Measurements from ENCODE around the gene KASH5.
"Not testable (repeated sequence)": the region's sequence is repeated elsewhere in the genome, so short reads cannot be mapped to it uniquely, and the experiment has no call there.

KASH5 gene

GRCh38 chr19:49453013-49453756, 65.1 kb downstream of the KASH5 start, which contains the start of gene ALDH16A1:
TSS of gene ALDH16A1 (plus strand) at chr19:49453225. CDS start at chr19:49453332, 107 bp downstream.
- Mint-ChIP-seq H3K27ac (peak within 1 kb of the TSS; percentile 98), H3K27me3 (no peaks in the 10 kb centered on the region), H3K9me3 (no peaks in the 10 kb centered on the region), H3K4me1 (ENCODE audit: low read depth) (peaks cover 62% of the 10 kb centered on the region), H3K4me3 (peak within 1 kb of the TSS; percentile 99), H3K36me3 (ENCODE audit: low read depth) (peaks cover 82% of the 10 kb centered on the region)
- intact Hi-C loops (cut with micrococcal nuclease), result loop anchor here (1.0 to 5.0 kb wide), 2 partner anchors 34 to 189 kb away; partner anchors contain the start of genes RPL13A, RRAS and SCAF1

- H3K9me3 Mint-ChIP-seq, result no peaks in the 10 kb centered on the region
- H3K4me1 Mint-ChIP-seq (ENCODE audit: low read depth), result peaks cover 56% of the 10 kb centered on the region
- H3K36me3 Mint-ChIP-seq (ENCODE audit: low read depth), result peaks cover 78% of the 10 kb centered on the region
- H3K4me3 Mint-ChIP-seq, result peak overlapping the region; percentile 99
- intact Hi-C loops (cut with micrococcal nuclease), result loop anchor here (1.0 to 5.0 kb wide), 2 partner anchors 34 to 189 kb away; partner anchors contain the start of genes RPL13A, RRAS and SCAF1
- H3K27ac Mint-ChIP-seq, result peak overlapping the region; percentile 98
- H3K27me3 Mint-ChIP-seq, result no peaks in the 10 kb centered on the region
These were observed 65.8 kb downstream of the KASH5 start for GRCh38 chr19:49453757-49454240.

GRCh38 chr19:49455773-49456172, 67.7 kb downstream of the KASH5 start:
- H3K9me3 Mint-ChIP-seq, result no peaks in the 10 kb centered on the region
- H3K27me3 Mint-ChIP-seq, result no peaks in the 10 kb centered on the region
- H3K36me3 Mint-ChIP-seq (ENCODE audit: low read depth), result peaks cover 78% of the 10 kb centered on the region
- H3K27ac Mint-ChIP-seq, result no peak overlapping the region
- H3K4me3 Mint-ChIP-seq, result no peak overlapping the region
- intact Hi-C loops (cut with micrococcal nuclease), result no loop called here
- peaks cover 36% of the 10 kb centered on the region for H3K4me1 Mint-ChIP-seq (ENCODE audit: low read depth)

GRCh38 chr19:49456326-49456725, 68.3 kb downstream of the KASH5 start:
- intact Hi-C loops (cut with micrococcal nuclease), result no loop called here
- H3K4me3 Mint-ChIP-seq, result no peak overlapping the region
- peaks cover 33% of the 10 kb centered on the region for H3K4me1 Mint-ChIP-seq (ENCODE audit: low read depth)
- no peaks in the 10 kb centered on the region for H3K27me3 Mint-ChIP-seq
- peak overlapping the region; percentile 18 for H3K27ac Mint-ChIP-seq
- no peaks in the 10 kb centered on the region for H3K9me3 Mint-ChIP-seq
- peaks cover 78% of the 10 kb centered on the region for H3K36me3 Mint-ChIP-seq (ENCODE audit: low read depth)

GRCh38 chr19:49458567-49458903, 70.5 kb downstream of the KASH5 start:
- intact Hi-C loops (cut with micrococcal nuclease), result no loop called here
- no peaks in the 10 kb centered on the region for H3K9me3 Mint-ChIP-seq
- no peaks in the 10 kb centered on the region for H3K27me3 Mint-ChIP-seq
- H3K36me3 Mint-ChIP-seq (ENCODE audit: low read depth), result peaks cover 82% of the 10 kb centered on the region
- H3K27ac Mint-ChIP-seq, result peak overlapping the region; percentile 18
- H3K4me3 Mint-ChIP-seq, result no peak overlapping the region
- H3K4me1 Mint-ChIP-seq (ENCODE audit: low read depth), result peaks cover 30% of the 10 kb centered on the region

GRCh38 chr19:49459388-49459787, 71.3 kb downstream of the KASH5 start:
- H3K36me3 Mint-ChIP-seq (ENCODE audit: low read depth), result peaks cover 82% of the 10 kb centered on the region
- peaks cover 24% of the 10 kb centered on the region for H3K4me1 Mint-ChIP-seq (ENCODE audit: low read depth)
- H3K27me3 Mint-ChIP-seq, result no peaks in the 10 kb centered on the region
- no peak overlapping the region for H3K4me3 Mint-ChIP-seq
- peak overlapping the region; percentile 22 for H3K27ac Mint-ChIP-seq
- intact Hi-C loops (cut with micrococcal nuclease), result no loop called here
- no peaks in the 10 kb centered on the region for H3K9me3 Mint-ChIP-seq

GRCh38 chr19:49461130-49461529, 73.1 kb downstream of the KASH5 start:
- intact Hi-C loops (cut with micrococcal nuclease); H3K27me3 Mint-ChIP-seq; H3K9me3 Mint-ChIP-seq; H3K27ac Mint-ChIP-seq; H3K4me3 Mint-ChIP-seq: not testable (repeated sequence)
- Mint-ChIP-seq H3K36me3 (ENCODE audit: low read depth) (peaks cover 87% of the 10 kb centered on the region), H3K4me1 (ENCODE audit: low read depth) (peaks cover 16% of the 10 kb centered on the region)

GRCh38 chr19:49461656-49462055, 73.6 kb downstream of the KASH5 start:
- Mint-ChIP-seq H3K27me3 (no peaks in the 10 kb centered on the region), H3K36me3 (ENCODE audit: low read depth) (peaks cover 87% of the 10 kb centered on the region), H3K4me3 (no peak overlapping the region), H3K27ac (no peak overlapping the region), H3K4me1 (ENCODE audit: low read depth) (peaks cover 12% of the 10 kb centered on the region), H3K9me3 (no peaks in the 10 kb centered on the region)
- intact Hi-C loops (cut with micrococcal nuclease), result no loop called here

GRCh38 chr19:49462492-49462891, 74.4 kb downstream of the KASH5 start:
- H3K27ac Mint-ChIP-seq, result no peak overlapping the region
- H3K9me3 Mint-ChIP-seq, result no peaks in the 10 kb centered on the region
- H3K4me3 Mint-ChIP-seq, result no peak overlapping the region
- peaks cover 86% of the 10 kb centered on the region for H3K36me3 Mint-ChIP-seq (ENCODE audit: low read depth)
- intact Hi-C loops (cut with micrococcal nuclease), result no loop called here
- peaks cover 4% of the 10 kb centered on the region for H3K4me1 Mint-ChIP-seq (ENCODE audit: low read depth)
- H3K27me3 Mint-ChIP-seq, result no peaks in the 10 kb centered on the region

- intact Hi-C loops (cut with micrococcal nuclease), result no loop called here
- Mint-ChIP-seq H3K9me3 (no peaks in the 10 kb centered on the region), H3K36me3 (ENCODE audit: low read depth) (peaks cover 90% of the 10 kb centered on the region), H3K27ac (no peak overlapping the region), H3K4me1 (ENCODE audit: low read depth) (peaks cover 10% of the 10 kb centered on the region), H3K27me3 (no peaks in the 10 kb centered on the region), H3K4me3 (no peak overlapping the region)
These were observed 76.1 kb downstream of the KASH5 start for GRCh38 chr19:49463960-49464740.

GRCh38 chr19:49465371-49465770, 77.3 kb downstream of the KASH5 start:
- no peak overlapping the region for H3K27ac Mint-ChIP-seq
- intact Hi-C loops (cut with micrococcal nuclease), result no loop called here
- H3K27me3 Mint-ChIP-seq, result no peaks in the 10 kb centered on the region
- peaks cover 22% of the 10 kb centered on the region for H3K4me1 Mint-ChIP-seq (ENCODE audit: low read depth)
- peaks cover 87% of the 10 kb centered on the region for H3K36me3 Mint-ChIP-seq (ENCODE audit: low read depth)
- H3K9me3 Mint-ChIP-seq, result no peaks in the 10 kb centered on the region
- no peak overlapping the region for H3K4me3 Mint-ChIP-seq
